Measurements from ENCODE around the gene METAP1. TPM values are rescaled to one million over a fixed set of nuclear protein-coding genes. Genes with fewer than 3 reads are reported as not detected.
"Not testable (repeated sequence)": the region's sequence is repeated elsewhere in the genome, so short reads cannot be mapped to it uniquely, and the experiment has no call there.

Gene METAP1
- total RNA-seq, 2 experiments from 2014 or later = 42.6 to 52.8 TPM

DNA sequence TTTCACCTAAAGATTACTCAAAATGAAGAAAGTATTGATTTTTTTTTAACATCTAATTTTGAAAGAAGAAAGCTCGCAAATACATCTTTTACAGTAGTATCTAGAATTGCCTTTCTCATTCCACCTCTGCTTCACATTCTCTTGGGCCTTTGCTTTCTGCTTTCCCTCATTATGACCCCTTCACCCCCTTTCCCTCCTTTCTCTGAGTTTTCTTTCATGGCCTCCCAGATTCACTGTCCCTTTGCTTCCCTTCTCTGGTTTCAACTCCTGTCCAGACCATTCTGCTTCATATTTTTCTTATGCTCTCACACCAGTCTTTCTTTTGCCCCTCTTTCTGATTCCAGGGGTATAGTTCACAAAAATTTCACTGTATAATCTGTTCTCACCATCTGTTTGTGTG is 64.0 kb downstream of the METAP1 start:
- H3K9me2 ChIP-seq (ENCODE audit: insufficient read depth, low read length) = no peaks in the 10 kb centered on the region
- H2AFZ ChIP-seq (ENCODE audit: low read length) = no peak overlapping the region
- intact Hi-C loops (cut with micrococcal nuclease; ENCODE audit: unreplicated experiment) = loop anchor here (10.0 kb wide), 1 partner anchor 915 kb away; the partner anchor contains the start of gene STPG2
- no peaks in the 10 kb centered on the region for H4K20me1 ChIP-seq (ENCODE audit: insufficient read depth, low read length)
- no peak overlapping the region for H3K4me2 ChIP-seq (ENCODE audit: low read length)
- CTCF ChIA-PET (ENCODE audit: unreplicated experiment) = no interaction called here
- H3K79me2 ChIP-seq (ENCODE audit: insufficient read depth, low read depth, low read length) = no peaks in the 10 kb centered on the region
- peaks cover 10% of the 10 kb centered on the region for H3K4me1 ChIP-seq (ENCODE audit: insufficient read depth, low read length, poor library complexity, severe bottlenecking)
- H3K4me3 ChIP-seq (ENCODE audit: low read depth, low read length, poor library complexity, severe bottlenecking) = no peak overlapping the region
- TF ChIP-seq, protein P1, sequence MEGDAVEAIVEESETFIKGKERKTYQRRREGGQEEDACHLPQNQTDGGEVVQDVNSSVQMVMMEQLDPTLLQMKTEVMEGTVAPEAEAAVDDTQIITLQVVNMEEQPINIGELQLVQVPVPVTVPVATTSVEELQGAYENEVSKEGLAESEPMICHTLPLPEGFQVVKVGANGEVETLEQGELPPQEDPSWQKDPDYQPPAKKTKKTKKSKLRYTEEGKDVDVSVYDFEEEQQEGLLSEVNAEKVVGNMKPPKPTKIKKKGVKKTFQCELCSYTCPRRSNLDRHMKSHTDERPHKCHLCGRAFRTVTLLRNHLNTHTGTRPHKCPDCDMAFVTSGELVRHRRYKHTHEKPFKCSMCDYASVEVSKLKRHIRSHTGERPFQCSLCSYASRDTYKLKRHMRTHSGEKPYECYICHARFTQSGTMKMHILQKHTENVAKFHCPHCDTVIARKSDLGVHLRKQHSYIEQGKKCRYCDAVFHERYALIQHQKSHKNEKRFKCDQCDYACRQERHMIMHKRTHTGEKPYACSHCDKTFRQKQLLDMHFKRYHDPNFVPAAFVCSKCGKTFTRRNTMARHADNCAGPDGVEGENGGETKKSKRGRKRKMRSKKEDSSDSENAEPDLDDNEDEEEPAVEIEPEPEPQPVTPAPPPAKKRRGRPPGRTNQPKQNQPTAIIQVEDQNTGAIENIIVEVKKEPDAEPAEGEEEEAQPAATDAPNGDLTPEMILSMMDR (conservative IDR thresholded peaks at IDR 0.05; ENCODE audit: low read length) = no peak
- no peak for TF ChIP-seq EZH2phosphoT487 (IDR thresholded peaks at IDR 0.05; ENCODE audit: borderline replicate concordance, low read depth, low read length)
- POLR2A ChIA-PET = no interaction called here
- no peak overlapping the region for H3K27ac ChIP-seq (ENCODE audit: low read depth, low read length, poor library complexity, severe bottlenecking)
- no peaks in the 10 kb centered on the region for H3K9me3 ChIP-seq (ENCODE audit: low read length)
- peaks cover 83% of the 10 kb centered on the region for H3K36me3 ChIP-seq (ENCODE audit: insufficient read depth, low read length)
- BruUV-seq (replicated peaks) = no TSS peak
- DNase-seq (ENCODE audit: low spot score) = no peak

DNA sequence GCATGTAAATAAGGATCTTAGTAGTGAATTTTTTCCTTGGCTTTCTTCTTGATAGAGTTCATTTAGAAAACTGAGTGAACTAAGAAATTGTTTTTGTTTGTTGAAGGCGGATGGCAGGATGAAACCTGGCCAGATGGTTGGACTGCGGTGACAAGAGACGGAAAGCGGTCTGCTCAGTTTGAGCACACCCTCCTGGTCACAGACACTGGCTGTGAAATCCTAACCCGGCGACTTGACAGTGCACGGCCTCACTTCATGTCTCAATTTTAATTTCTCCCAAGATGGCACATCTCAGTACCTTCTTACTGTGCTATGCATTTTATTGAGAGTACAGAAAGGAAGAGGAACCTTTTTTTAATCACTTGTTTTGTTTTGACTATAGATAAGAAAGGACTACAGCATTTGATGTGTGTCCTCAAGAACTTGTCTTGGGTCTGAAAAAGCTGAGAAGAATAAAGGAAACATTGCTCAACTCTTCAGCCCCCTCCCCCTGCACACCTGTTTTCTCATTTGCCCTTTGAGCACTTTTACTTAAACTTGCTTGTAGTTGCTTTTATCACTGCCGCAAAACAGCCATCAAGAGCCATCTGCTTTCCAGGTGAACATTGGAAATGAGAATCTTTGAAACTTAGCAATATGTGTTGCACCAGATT is 65.7 kb downstream of the METAP1 start:
- H3K4me2 ChIP-seq (ENCODE audit: low read length) = no peak overlapping the region
- CTCF ChIA-PET (ENCODE audit: unreplicated experiment) = no interaction called here
- TF ChIP-seq, protein P1 (conservative IDR thresholded peaks at IDR 0.05; ENCODE audit: low read length) = no peak
- TF ChIP-seq EZH2phosphoT487 (IDR thresholded peaks at IDR 0.05; ENCODE audit: borderline replicate concordance, low read depth, low read length) = no peak

DNA sequence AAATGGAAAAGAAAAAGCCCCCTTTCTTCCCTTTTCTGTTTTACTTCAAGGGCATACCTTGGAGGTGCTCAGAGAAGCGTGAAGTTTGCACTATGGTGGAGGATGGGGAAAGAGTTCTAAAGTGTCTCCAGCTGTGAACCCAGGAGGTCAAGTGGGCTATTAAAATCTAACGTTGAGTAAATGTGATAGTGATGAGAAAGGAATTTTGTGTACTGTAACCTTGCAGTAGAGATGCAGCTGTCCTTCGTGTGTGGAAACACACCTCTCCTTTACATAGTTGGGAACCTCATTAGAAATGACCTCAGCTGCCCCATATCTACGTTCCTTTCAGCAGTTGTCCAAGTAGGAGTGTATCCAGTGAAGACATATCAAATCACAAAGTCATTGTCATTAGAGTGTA is 66.6 kb downstream of the METAP1 start:
- ChIA-PET CTCF (ENCODE audit: unreplicated experiment) (no interaction called here), POLR2A (interaction anchor here (0.7 kb wide), 1 partner anchor 903 kb away, joined by 3 read pairs; no protein-coding TSS in a partner anchor)
- H3K4me2 ChIP-seq (ENCODE audit: low read length) = no peak overlapping the region
- no peaks in the 10 kb centered on the region for H3K9me3 ChIP-seq (ENCODE audit: low read length)
- H3K79me2 ChIP-seq (ENCODE audit: insufficient read depth, low read depth, low read length) = no peaks in the 10 kb centered on the region
- no peaks in the 10 kb centered on the region for H4K20me1 ChIP-seq (ENCODE audit: insufficient read depth, low read length)
- DNase-seq (ENCODE audit: low spot score) = no peak
- H3K4me1 ChIP-seq (ENCODE audit: insufficient read depth, low read length, poor library complexity, severe bottlenecking) = peaks cover 6% of the 10 kb centered on the region
- BruUV-seq (replicated peaks) = TSS peak; percentile 48
- H3K4me3 ChIP-seq (ENCODE audit: low read depth, low read length, poor library complexity, severe bottlenecking) = no peak overlapping the region
- H3K27ac ChIP-seq (ENCODE audit: low read depth, low read length, poor library complexity, severe bottlenecking) = no peak overlapping the region
- no peak for TF ChIP-seq EZH2phosphoT487 (IDR thresholded peaks at IDR 0.05; ENCODE audit: borderline replicate concordance, low read depth, low read length)
- TF ChIP-seq, protein P1 (conservative IDR thresholded peaks at IDR 0.05; ENCODE audit: low read length) = no peak
- peaks cover 87% of the 10 kb centered on the region for H3K36me3 ChIP-seq (ENCODE audit: insufficient read depth, low read length)
- intact Hi-C loops (cut with micrococcal nuclease; ENCODE audit: unreplicated experiment) = no loop called here
- H3K9me2 ChIP-seq (ENCODE audit: insufficient read depth, low read length) = no peaks in the 10 kb centered on the region
- no peak overlapping the region for H2AFZ ChIP-seq (ENCODE audit: low read length)

More for the DNA sequence above, 65.7 kb downstream of the METAP1 start:
- no peaks in the 10 kb centered on the region for H3K9me2 ChIP-seq (ENCODE audit: insufficient read depth, low read length)
- intact Hi-C loops (cut with micrococcal nuclease; ENCODE audit: unreplicated experiment) = no loop called here
- H3K79me2 ChIP-seq (ENCODE audit: insufficient read depth, low read depth, low read length) = no peaks in the 10 kb centered on the region
- H3K36me3 ChIP-seq (ENCODE audit: insufficient read depth, low read length) = peaks cover 85% of the 10 kb centered on the region
- no peaks in the 10 kb centered on the region for H3K9me3 ChIP-seq (ENCODE audit: low read length)
- peaks cover 6% of the 10 kb centered on the region for H3K4me1 ChIP-seq (ENCODE audit: insufficient read depth, low read length, poor library complexity, severe bottlenecking)
- no peak overlapping the region for H3K27ac ChIP-seq (ENCODE audit: low read depth, low read length, poor library complexity, severe bottlenecking)
- H4K20me1 ChIP-seq (ENCODE audit: insufficient read depth, low read length) = no peaks in the 10 kb centered on the region
- POLR2A ChIA-PET = interaction anchor here (0.6 kb wide), 1 partner anchor 105 kb away, joined by 8 read pairs; no protein-coding TSS in a partner anchor
- BruUV-seq (replicated peaks) = no TSS peak
- H3K4me3 ChIP-seq (ENCODE audit: low read depth, low read length, poor library complexity, severe bottlenecking) = no peak overlapping the region
- no peak for DNase-seq (ENCODE audit: low spot score)
- H2AFZ ChIP-seq (ENCODE audit: low read length) = no peak overlapping the region

DNA sequence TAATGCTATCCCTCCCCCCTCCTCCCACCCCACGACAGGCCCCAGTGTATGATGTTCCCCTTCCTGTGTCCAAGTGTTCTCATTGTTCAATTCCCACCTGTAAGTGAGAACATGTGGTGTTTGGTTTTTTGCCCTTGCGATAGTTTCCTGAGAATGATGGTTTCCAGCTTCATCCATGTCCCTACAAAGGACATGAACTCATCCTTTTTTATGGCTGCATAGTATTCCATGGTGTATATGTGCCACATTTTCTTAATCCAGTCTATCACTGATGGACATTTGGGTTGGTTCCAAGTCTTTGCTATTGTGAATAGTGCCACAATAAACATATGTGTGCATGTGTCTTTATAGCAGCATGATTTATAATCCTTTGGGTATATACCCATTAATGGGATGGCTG is 70.0 kb downstream of the METAP1 start:
- H4K20me1 ChIP-seq (ENCODE audit: insufficient read depth, low read length); POLR2A ChIA-PET; H3K27ac ChIP-seq (ENCODE audit: low read depth, low read length, poor library complexity, severe bottlenecking); BruUV-seq (replicated peaks); H3K9me2 ChIP-seq (ENCODE audit: insufficient read depth, low read length); H3K4me1 ChIP-seq (ENCODE audit: insufficient read depth, low read length, poor library complexity, severe bottlenecking); H3K4me3 ChIP-seq (ENCODE audit: low read depth, low read length, poor library complexity, severe bottlenecking); DNase-seq (ENCODE audit: low spot score); CTCF ChIA-PET (ENCODE audit: unreplicated experiment); H3K4me2 ChIP-seq (ENCODE audit: low read length); H3K9me3 ChIP-seq (ENCODE audit: low read length); intact Hi-C loops (cut with micrococcal nuclease; ENCODE audit: unreplicated experiment); H2AFZ ChIP-seq (ENCODE audit: low read length); H3K79me2 ChIP-seq (ENCODE audit: insufficient read depth, low read depth, low read length): not testable (repeated sequence)
- peaks cover 83% of the 10 kb centered on the region for H3K36me3 ChIP-seq (ENCODE audit: insufficient read depth, low read length)

Measured in OCI-LY7 (cell line).